Activated T-cell treated with anti-CD3 and anti-CD28 coated beads, Interleukin-2, amount 50 U/mL, for 24 hours (primary cell): ENCODE data around the gene ANKRD55.
"Not testable (repeated sequence)": the region's sequence is repeated elsewhere in the genome, so short reads cannot be mapped to it uniquely, and the experiment has no call there.

Experiments used
- DNase-seq: peaks from one replicate; pipeline ENCODE4 v3.0.0-alpha.2; 2020
- H3K27ac Mint-ChIP-seq: 2 replicates; pipeline ENCODE4 v1.8.0; 2020; ENCODE audit warnings: mild to moderate bottlenecking, mixed read lengths
- H3K27me3 Mint-ChIP-seq: 2 replicates; pipeline ENCODE4 v1.8.0; 2020; ENCODE audit warnings: mixed read lengths
- H3K36me3 Mint-ChIP-seq: 2 replicates; pipeline ENCODE4 v1.8.0; 2020; ENCODE audit warnings: low read depth, mixed read lengths
- H3K4me1 Mint-ChIP-seq: 2 replicates; pipeline ENCODE4 v1.8.0; 2020; ENCODE audit warnings: low read depth, mixed read lengths
- H3K4me3 Mint-ChIP-seq: 2 replicates; pipeline ENCODE4 v1.8.0; 2020; ENCODE audit warnings: mild to moderate bottlenecking, moderate library complexity, mixed read lengths
- H3K9me3 Mint-ChIP-seq: 2 replicates; pipeline ENCODE4 v1.8.0; 2020; ENCODE audit warnings: mixed read lengths

The ANKRD55 gene

DNA sequence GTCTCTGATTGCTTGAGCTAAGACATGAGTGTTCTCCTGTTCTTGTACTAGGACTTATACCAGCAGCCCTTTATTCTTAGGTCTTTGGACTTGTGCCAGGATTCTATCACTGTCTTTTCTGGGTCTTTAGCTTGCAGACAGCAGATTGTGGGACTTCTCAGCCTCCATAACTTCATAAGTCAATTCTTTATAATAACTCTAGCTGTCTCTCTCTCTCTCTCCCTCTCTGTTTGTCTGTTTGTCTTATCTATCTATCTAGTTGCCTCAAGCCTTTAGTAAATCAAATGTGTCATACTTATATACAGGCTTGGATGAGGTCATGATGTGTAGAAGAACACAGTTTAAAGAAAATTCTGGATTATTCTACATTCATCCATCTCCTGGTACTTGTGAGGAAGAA is 11.5 kb upstream of the ANKRD55 start:
- no peaks in the 10 kb centered on the region for H3K36me3 Mint-ChIP-seq
- H3K4me1 Mint-ChIP-seq: no peaks in the 10 kb centered on the region
- H3K27me3 Mint-ChIP-seq: no peaks in the 10 kb centered on the region
- DNase-seq: no peak
- no peak overlapping the region for H3K4me3 Mint-ChIP-seq
- no peak overlapping the region for H3K27ac Mint-ChIP-seq
- peaks cover 8% of the 10 kb centered on the region for H3K9me3 Mint-ChIP-seq

DNA sequence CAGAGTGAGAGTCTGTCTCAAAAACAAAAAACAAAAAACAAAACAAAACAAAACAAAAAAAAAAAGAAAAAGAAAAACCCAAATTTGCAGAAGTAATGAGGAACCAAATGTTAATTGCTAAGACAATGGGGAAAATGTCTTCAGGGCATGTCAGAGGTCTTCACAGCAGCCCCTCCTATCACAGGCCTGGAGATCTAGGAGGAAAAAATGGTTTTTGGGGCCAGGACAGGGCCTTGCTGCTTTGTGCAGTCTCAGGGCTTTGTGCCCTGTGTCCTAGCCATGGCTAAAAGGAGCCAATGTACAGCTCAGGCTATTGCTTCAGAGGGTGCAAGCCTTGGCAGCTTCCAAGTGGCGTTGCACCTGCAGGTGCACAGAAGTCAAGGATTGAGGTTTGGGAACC is 9.1 kb upstream of the ANKRD55 start:
- H3K4me3 Mint-ChIP-seq, H3K36me3 Mint-ChIP-seq, H3K9me3 Mint-ChIP-seq, DNase-seq, H3K4me1 Mint-ChIP-seq, H3K27me3 Mint-ChIP-seq, H3K27ac Mint-ChIP-seq: not testable (repeated sequence)

DNA sequence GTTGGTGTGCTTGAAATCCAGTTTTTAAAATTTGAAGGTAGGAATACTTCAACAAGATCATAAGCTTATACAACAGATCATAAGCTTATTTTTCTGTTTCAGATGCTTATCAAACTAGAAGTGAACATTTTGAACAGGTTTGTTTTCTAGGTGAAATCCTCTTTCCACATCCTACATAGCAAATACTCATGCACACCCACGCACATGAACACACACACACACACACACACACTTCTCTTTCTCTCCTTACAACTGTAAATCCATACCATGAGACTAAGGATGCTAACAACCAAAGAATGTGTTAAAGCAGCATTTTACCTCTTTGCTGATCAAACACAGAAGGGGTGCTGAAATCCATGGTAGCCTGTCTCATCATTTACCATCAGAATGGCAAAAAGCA is 592 bp downstream of the ANKRD55 start:
- Mint-ChIP-seq H3K36me3 (no peaks in the 10 kb centered on the region), H3K27ac (no peak overlapping the region), H3K4me3 (no peak overlapping the region), H3K4me1 (peaks cover 8% of the 10 kb centered on the region), H3K27me3 (peaks cover 8% of the 10 kb centered on the region), H3K9me3 (no peaks in the 10 kb centered on the region)
- DNase-seq: no peak

DNA sequence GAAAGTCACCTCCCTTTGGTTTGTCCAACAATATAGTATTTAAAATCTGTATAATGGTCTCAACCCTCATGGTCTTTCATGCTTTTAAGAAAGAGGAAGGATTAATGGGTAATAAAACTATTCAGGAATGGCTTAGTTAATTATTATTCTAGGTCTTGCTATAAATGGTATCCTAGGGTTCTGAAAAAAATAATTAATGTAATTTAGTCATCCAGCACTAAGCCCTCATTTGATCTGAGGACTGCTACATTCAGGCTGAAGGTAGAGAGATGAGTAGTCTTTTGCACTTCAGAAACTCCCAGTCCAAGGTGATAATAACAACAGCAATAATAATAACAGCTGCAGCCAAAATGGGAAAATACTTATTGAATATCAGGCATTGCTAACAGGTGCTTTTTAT is 2.6 kb downstream of the ANKRD55 start:
- no peak overlapping the region for H3K4me3 Mint-ChIP-seq
- no peak overlapping the region for H3K27ac Mint-ChIP-seq
- no peak for DNase-seq
- H3K36me3 Mint-ChIP-seq: no peaks in the 10 kb centered on the region
- peaks cover 8% of the 10 kb centered on the region for H3K27me3 Mint-ChIP-seq
- peaks cover 2% of the 10 kb centered on the region for H3K9me3 Mint-ChIP-seq
- peaks cover 12% of the 10 kb centered on the region for H3K4me1 Mint-ChIP-seq

DNA sequence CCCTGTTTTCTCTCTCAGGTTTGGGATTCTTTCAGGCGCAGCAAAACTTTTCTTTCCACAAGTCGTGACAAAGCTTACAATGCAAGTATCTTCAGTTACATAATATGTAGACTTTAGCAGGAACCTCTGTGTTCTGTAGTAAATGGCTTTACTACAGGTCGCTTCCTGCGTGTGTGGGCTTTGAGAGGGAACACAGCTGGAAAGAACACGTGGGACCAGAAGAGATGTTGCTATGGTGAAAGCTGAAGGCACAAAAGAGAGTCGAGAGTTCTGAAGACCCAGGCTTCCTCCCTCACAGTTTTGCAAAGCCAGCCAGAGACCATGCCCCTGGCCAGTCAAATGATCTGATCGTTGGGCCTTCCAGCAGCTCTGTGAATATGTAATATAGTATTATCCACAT is 4.0 kb downstream of the ANKRD55 start:
- Mint-ChIP-seq H3K4me3 (no peak overlapping the region), H3K9me3 (peaks cover 3% of the 10 kb centered on the region), H3K27me3 (peaks cover 6% of the 10 kb centered on the region), H3K36me3 (no peaks in the 10 kb centered on the region), H3K4me1 (peaks cover 12% of the 10 kb centered on the region), H3K27ac (no peak overlapping the region)
- no peak for DNase-seq

DNA sequence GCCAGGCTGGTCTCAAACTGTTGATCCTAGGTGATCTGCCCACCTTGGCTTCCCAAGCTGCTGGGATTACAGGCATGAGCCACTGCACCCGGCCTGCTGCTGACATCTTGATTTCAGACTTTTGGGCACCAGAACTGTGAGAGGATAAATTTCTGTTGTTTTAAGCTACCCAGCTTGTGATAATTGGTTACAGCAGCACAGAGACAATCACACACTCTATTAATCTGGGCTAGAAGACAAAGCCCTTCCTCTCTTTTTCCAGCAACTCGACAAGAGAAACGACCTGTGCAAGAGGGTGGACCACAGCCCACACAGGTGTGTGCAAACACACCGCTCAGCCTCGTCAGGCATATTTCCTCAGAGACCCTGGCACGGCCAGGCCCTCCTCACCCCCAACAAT is 4.5 kb downstream of the ANKRD55 start:
- peaks cover 12% of the 10 kb centered on the region for H3K4me1 Mint-ChIP-seq
- H3K4me3 Mint-ChIP-seq: no peak overlapping the region
- peaks cover 5% of the 10 kb centered on the region for H3K9me3 Mint-ChIP-seq
- no peak for DNase-seq
- H3K27ac Mint-ChIP-seq: no peak overlapping the region
- no peaks in the 10 kb centered on the region for H3K36me3 Mint-ChIP-seq
- H3K27me3 Mint-ChIP-seq: peaks cover 5% of the 10 kb centered on the region

DNA sequence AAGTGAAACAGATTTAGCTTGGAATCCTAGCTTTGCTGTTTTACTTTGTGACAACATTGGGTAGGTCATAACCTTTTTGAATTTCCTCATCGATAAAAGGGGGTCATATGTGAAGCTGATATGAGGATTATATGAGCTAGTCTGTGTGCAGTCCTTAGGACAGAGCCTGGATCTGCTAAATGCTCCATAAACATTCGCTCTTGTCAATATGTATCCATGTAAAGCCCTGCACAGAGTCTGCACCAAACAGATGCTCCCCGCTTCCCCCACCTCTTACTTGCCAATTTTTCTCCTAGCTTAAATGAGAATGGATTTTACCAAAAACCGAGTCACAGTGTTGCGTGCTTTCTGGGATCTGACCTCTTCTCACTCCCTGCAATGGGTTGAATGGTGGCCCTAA is 5.4 kb downstream of the ANKRD55 start:
- peaks cover 11% of the 10 kb centered on the region for H3K4me1 Mint-ChIP-seq
- H3K27me3 Mint-ChIP-seq: no peaks in the 10 kb centered on the region
- no peak overlapping the region for H3K27ac Mint-ChIP-seq
- H3K9me3 Mint-ChIP-seq: peaks cover 6% of the 10 kb centered on the region
- DNase-seq: no peak
- H3K36me3 Mint-ChIP-seq: no peaks in the 10 kb centered on the region
- H3K4me3 Mint-ChIP-seq: no peak overlapping the region

DNA sequence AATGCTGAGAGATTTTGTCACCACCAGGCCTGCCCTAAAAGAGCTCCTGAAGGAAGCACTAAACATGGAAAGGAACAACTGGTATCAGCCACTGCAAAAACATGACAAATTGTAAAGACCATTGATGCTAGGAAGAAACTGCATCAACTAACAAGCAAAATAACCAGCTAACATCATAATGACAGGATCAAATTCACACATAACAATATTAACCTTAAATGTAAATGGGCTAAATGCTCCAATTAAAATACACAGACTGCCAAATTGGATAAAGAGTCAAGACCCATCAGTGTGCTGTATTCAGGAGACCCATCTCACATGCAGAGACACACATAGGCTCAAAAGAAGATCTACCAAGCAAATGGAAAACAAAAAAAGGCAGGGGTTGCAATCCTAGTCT is 9.8 kb downstream of the ANKRD55 start:
- not testable (repeated sequence) for H3K27ac Mint-ChIP-seq, H3K27me3 Mint-ChIP-seq, H3K4me3 Mint-ChIP-seq, H3K36me3 Mint-ChIP-seq, DNase-seq
- peaks cover 20% of the 10 kb centered on the region for H3K9me3 Mint-ChIP-seq
- H3K4me1 Mint-ChIP-seq: peaks cover 20% of the 10 kb centered on the region

DNA sequence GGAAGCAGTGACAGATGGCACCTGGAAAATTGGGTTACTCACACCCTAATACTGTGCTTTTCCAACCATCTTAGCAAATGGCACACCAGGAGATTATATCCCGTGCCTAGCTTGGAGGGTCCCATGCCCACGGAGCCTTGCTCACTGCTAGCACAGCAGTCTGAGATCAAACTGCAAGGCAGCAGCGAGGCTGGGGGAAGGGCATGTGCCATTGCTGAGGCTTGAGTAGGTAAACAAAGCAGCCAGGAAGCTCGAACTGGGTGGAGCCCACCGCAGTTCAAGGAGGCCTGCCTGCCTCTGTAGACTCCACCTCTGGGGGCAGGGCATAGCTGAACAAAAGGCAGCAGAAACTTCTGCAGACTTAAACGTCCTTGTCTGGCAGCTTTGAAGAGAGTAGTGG is 11.5 kb downstream of the ANKRD55 start:
- not testable (repeated sequence) for H3K27me3 Mint-ChIP-seq, H3K4me3 Mint-ChIP-seq, H3K36me3 Mint-ChIP-seq, H3K27ac Mint-ChIP-seq, DNase-seq
- Mint-ChIP-seq H3K4me1 (peaks cover 19% of the 10 kb centered on the region), H3K9me3 (peaks cover 23% of the 10 kb centered on the region)

DNA sequence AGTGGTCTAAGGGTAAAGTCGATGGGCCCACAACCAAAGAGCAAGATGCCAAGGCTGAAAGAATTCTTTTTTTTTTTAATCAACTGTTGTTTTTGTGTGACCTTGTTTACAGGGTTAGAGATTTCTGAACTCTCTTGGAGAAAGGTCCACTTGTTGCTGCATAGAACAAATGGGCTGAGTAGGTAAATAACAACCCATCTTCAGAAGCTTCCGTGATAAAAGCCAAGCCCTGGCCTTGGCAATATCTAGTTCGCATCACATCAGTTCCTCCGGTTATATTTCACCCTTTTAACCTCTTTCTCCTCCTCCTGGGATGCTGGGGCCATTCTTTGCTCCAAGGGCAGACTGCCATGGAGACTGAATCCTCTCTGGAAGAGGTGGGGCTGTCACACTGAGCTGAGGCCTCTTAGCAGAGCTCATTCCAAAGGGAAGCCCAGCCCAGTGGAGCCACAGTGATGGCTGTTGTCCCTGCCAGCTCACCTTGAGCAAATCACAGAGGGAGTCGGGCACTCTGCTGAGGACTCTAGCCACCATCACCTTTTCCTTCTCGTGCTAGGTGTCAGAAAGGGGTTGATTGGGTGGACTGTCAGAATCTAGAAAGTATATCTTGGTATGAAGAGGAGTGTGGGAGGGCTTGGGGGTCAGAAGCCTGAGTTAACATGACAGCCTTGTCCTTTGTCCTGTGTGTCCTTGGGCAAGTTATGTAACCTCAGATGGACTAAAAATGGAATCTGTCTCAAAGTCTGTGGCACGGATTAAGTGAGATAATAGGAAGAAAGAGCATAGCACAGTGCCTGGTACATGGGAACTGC is 17.9 kb downstream of the ANKRD55 start:
- peaks cover 19% of the 10 kb centered on the region for H3K9me3 Mint-ChIP-seq
- no peak overlapping the region for H3K4me3 Mint-ChIP-seq
- no peaks in the 10 kb centered on the region for H3K27me3 Mint-ChIP-seq
- no peak for DNase-seq
- no peak overlapping the region for H3K27ac Mint-ChIP-seq
- peaks cover under 1% of the 10 kb centered on the region for H3K4me1 Mint-ChIP-seq
- peaks cover 1% of the 10 kb centered on the region for H3K36me3 Mint-ChIP-seq

DNA sequence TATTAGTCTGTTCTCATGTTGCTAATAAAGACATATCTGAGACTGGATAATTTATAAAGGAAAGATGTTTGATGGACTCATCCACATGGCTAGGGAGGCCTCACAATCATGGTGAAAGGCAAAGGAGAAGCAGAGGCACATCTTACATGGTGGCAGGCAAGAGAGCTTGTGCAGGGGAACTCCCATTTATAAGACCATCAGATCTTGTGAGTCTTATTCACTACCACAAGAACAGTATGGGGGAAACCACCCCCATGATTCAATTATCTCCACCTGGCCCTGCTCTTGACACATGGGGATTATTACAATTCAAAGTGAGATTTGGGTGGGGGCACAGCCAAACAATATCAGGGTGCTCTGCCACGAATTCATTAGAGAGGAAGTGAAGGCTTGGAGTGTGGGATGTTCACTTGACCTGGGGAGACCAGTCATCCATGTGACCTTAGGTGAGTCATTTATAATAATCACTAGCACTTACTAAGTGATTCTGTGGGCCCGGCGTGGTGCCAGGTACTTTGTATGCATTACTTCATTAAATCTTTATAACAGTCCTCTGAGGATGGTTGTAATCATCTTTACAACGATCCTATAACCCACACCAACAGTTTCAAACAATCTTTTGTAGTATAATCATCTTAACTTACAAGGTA is 19.1 kb downstream of the ANKRD55 start:
- not testable (repeated sequence) for H3K36me3 Mint-ChIP-seq, H3K4me3 Mint-ChIP-seq, DNase-seq

DNA sequence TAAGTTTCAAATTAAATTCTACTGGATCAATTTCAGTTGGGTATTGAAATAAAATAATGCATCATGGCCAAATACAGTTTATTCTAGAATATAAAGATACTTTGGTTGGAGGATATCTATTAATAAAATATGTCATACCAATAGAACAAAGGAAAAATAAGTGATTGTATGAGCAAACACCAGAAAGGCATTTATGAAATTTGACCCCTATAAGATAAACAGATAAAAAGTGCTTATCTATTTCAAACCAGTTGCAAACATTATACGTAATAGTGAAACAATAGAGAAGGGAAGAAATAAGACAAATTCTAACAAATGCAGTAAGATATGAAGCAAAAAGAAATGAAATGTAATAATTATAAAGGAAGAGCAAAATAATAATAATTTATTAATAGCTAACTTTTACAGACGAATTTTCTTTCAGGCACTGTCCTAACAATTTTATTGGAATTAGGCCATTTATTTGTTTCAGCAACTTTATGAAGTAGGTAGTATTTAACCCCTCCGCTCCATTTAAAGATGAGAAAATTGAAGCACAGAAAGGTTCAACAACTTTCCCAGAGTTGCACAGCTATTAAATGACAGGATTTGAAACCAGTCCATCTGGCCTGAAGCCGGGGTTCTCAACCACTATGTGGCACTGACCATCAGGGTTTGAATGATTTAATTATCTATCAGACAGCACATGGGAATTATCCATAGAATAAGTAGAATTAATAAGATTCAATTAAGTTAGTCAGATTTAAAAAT is 20.8 kb downstream of the ANKRD55 start:
- no peak overlapping the region for H3K27ac Mint-ChIP-seq
- no peak for DNase-seq
- peaks cover 17% of the 10 kb centered on the region for H3K9me3 Mint-ChIP-seq
- H3K4me3 Mint-ChIP-seq: no peak overlapping the region
- H3K4me1 Mint-ChIP-seq: no peaks in the 10 kb centered on the region
- no peaks in the 10 kb centered on the region for H3K27me3 Mint-ChIP-seq
- no peaks in the 10 kb centered on the region for H3K36me3 Mint-ChIP-seq

More for the DNA sequence above, 19.1 kb downstream of the ANKRD55 start:
- not testable (repeated sequence) for H3K27ac Mint-ChIP-seq, H3K4me1 Mint-ChIP-seq, H3K27me3 Mint-ChIP-seq
- peaks cover 17% of the 10 kb centered on the region for H3K9me3 Mint-ChIP-seq

DNA sequence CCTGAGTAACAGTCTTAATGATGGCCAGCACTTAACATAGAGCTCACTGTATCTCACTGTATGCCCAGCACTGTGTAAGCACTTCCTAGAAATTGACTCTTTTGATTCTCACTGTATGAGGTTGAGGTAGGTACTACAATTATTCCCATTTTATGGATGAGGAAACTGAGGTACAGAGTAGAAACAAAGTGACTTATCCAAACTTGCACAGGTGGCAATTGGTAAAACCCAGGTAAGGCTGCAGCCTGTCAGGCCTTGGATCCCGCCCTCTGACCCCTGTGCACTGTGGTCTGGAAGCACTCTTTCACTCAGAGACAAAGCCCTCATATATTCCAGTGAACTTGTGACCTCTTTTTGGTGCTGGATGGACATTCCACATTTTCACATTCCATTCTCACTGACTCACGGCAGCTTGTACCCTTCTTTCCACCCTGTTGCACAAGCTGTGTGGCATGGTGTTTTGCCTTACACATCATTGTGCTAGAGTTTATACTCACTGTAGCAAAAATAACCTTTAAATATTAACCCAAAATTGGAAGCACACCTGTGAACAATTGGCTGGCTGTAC is 21.7 kb downstream of the ANKRD55 start:
- Mint-ChIP-seq H3K4me1 (no peaks in the 10 kb centered on the region), H3K27ac (no peak overlapping the region), H3K27me3 (no peaks in the 10 kb centered on the region), H3K36me3 (no peaks in the 10 kb centered on the region), H3K4me3 (no peak overlapping the region), H3K9me3 (peaks cover 12% of the 10 kb centered on the region)
- no peak for DNase-seq

DNA sequence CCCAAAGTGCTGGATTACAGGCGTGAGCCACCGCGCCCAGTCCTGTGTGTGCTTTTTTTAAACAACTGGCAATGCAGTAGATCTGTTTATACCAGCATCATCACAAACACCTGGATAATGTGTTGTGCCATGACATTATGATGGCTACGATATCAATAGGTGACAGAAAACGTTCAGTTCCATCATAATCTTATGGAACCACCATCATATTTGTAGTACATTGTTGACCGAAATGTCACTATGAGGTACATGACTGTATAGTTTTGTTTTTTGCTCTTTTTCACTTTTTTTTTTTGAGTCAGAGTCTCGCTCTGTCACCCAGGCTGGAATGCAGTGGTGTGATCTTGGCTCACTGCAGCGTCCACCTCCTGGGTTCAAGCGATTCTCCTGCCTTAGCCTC is 24.4 kb downstream of the ANKRD55 start:
- Mint-ChIP-seq H3K27me3 (no peaks in the 10 kb centered on the region), H3K4me1 (no peaks in the 10 kb centered on the region), H3K27ac (no peak overlapping the region), H3K9me3 (peaks cover 5% of the 10 kb centered on the region), H3K36me3 (no peaks in the 10 kb centered on the region), H3K4me3 (no peak overlapping the region)
- no peak for DNase-seq

DNA sequence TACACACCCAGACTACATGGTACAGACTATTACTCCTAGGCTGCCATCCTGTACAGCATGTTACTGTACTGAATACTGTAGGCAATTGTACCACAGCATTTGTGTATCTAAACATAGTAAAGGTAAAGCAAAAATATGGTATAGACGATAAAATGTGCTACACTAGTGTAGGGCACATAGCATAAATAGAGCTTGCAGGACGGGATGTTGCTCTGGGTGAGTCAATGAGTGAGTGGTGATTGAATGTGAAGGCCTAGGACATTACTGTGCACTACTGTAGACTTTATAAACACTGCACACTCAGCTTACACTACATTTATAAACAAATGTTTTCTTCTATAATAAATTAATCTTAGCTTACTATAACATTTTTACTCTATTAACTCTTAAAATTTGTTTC is 25.6 kb downstream of the ANKRD55 start:
- H3K4me1 Mint-ChIP-seq: peaks cover 4% of the 10 kb centered on the region
- no peaks in the 10 kb centered on the region for H3K27me3 Mint-ChIP-seq
- DNase-seq: no peak
- no peak overlapping the region for H3K4me3 Mint-ChIP-seq
- no peak overlapping the region for H3K27ac Mint-ChIP-seq
- no peaks in the 10 kb centered on the region for H3K36me3 Mint-ChIP-seq
- peaks cover 2% of the 10 kb centered on the region for H3K9me3 Mint-ChIP-seq
